Inflammatory macrophage treated with lipopolysaccharide for 4 hours (primary cell): ENCODE measurements around the gene EBP.
"Not testable (repeated sequence)": the region's sequence is repeated elsewhere in the genome, so short reads cannot be mapped to it uniquely, and the experiment has no call there.

Source experiments
- DNase-seq: peaks from one replicate; pipeline ENCODE4 v3.0.0-alpha.2; 2020

Gene EBP

GRCh38 chrX:48496660-48497059 is 24.9 kb upstream of the EBP start:
- no peak for DNase-seq

- DNase-seq = no peak
Observed at GRCh38 chrX:48497871-48498270, 23.7 kb upstream of the EBP start.

GRCh38 chrX:48498374-48498809 is 23.2 kb upstream of the EBP start:
- peak; percentile 41 for DNase-seq

- DNase-seq = no peak
Observed at GRCh38 chrX:48504261-48504660, 17.3 kb upstream of the EBP start.

GRCh38 chrX:48505481-48505880 is 16.1 kb upstream of the EBP start:
- no peak for DNase-seq

GRCh38 chrX:48507246-48507645 is 14.4 kb upstream of the EBP start:
- no peak for DNase-seq

GRCh38 chrX:48508400-48509244 is 13.0 kb upstream of the EBP start, which contains the start of gene PORCN:
TSS of gene PORCN (plus strand) at chrX:48508992. CDS start at chrX:48509821, 829 bp downstream.
- peak; percentile 60 for DNase-seq

- no peak for DNase-seq
Observed at GRCh38 chrX:48509245-48509590, 12.4 kb upstream of the EBP start.

- DNase-seq = no peak
Observed at GRCh38 chrX:48509619-48510018, 12.0 kb upstream of the EBP start.

GRCh38 chrX:48511560-48511959 is 10.0 kb upstream of the EBP start:
- no peak for DNase-seq

GRCh38 chrX:48512371-48512935 is 9.2 kb upstream of the EBP start:
- no peak for DNase-seq

GRCh38 chrX:48513670-48514069 is 7.9 kb upstream of the EBP start:
- DNase-seq = no peak

GRCh38 chrX:48514126-48514806 is 7.3 kb upstream of the EBP start:
- DNase-seq = no peak

GRCh38 chrX:48514868-48515460 is 6.6 kb upstream of the EBP start:
- no peak for DNase-seq

- no peak for DNase-seq
Observed at GRCh38 chrX:48515842-48516241, 5.8 kb upstream of the EBP start.

- no peak for DNase-seq
Observed at GRCh38 chrX:48516285-48516684, 5.3 kb upstream of the EBP start.

GRCh38 chrX:48516987-48517386 is 4.6 kb upstream of the EBP start:
- DNase-seq = no peak

- DNase-seq = not testable (repeated sequence)
Observed at GRCh38 chrX:48519481-48519880, 2.1 kb upstream of the EBP start.

- no peak for DNase-seq
Observed at GRCh38 chrX:48520455-48520854, 1.2 kb upstream of the EBP start.

GRCh38 chrX:48520976-48521352 is 644 bp upstream of the EBP start:
- no peak for DNase-seq

- DNase-seq = no peak
Observed at GRCh38 chrX:48522291-48522690, 683 bp downstream of the EBP start.

- DNase-seq = peak; percentile 13
Observed at GRCh38 chrX:48523682-48524081, 2.1 kb downstream of the EBP start.

- DNase-seq = not testable (repeated sequence)
Observed at GRCh38 chrX:48525853-48526252, 4.2 kb downstream of the EBP start.

- DNase-seq = no peak
Observed at GRCh38 chrX:48530736-48531135, 9.1 kb downstream of the EBP start.
